ENCODE results near the gene DBX2.
"Not testable (repeated sequence)": the region's sequence is repeated elsewhere in the genome, so short reads cannot be mapped to it uniquely, and the experiment has no call there.

DBX2 gene

DNA sequence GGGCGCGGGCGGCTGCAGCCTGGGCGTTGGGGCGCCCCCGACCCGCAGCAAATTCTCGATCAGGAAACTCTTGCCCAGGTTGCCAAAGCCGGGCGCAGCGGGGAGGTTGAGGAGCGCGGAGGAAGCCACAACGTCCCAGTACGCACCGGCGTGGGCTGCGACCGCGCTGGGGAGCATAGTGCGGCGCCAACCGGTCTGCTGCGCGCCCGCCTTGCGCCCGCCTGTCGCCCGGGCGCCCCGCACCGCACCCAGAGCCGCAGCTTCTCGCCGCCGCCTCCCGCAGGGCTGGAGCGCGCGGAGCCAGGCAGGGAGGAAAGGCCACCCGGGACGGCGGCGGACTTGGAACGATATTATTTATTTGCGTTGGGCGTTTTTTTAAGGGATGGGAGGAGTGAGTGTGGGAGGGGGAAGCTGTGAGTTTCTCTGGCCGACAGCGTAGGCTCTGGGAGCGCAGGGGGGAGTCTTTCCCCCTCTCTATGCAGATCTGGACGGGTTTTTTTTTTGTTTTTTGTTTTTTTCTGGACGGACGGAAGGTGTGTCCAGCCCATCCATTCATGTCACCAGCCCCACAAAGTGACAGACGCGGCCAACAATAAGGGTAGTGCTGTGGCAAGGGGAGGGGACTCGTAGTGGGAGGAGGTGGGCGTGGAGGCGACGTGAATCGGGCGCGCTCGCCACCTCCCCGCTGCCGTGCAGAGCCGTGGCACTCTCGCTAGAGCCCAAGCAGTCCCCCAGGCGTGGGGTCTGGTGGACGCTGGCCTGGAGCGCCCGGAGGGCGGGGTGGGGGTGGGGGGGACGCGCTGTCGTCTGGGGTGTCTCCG lies at the start of gene DBX2:
TSS of gene DBX2 (minus strand) at position 349 of the 821 bp plus-strand sequence. CDS start at position 177, 172 bp downstream.
- DNase-seq, result peak; percentile 22

DNA sequence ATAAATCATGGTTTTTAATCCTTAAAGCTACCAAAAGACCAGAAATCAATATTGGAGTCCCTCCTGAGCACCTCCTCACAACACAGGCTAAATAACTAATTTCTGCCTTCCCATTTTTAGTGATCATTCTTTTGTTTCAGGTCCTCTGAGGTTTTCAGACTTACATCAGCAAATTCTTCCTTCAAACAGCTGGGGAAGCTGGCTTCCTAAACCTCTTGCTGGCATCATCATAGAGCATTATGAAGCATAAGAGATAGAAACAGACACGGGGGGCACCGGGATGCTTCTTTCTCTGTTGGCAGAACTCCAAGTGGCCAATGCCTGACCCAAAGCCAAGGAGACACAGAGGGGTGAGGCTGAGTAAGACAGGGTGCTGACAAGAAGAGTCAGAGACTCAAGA lies 47.9 kb upstream of the DBX2 start:
- DNase-seq, result no peak

DNA sequence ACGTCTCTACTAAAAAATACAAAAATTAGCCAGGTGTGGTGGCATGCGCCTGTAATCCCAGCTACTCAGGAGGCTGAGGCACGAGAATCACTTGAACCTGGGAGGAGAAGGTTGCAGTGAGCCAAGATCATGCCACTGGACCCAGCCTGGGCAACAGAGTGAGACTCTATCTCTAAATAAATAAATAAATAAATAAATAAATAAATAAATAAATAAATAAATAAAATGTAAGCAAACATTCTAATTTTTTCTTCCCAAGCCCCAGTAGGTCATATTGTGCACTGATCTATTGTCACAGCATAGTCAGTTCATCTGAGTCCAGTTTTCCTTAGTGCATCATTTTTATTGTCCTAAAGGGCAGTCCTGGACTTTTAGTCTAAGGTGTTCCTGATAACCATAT lies 44.5 kb upstream of the DBX2 start:
- DNase-seq, result not testable (repeated sequence)

DNA sequence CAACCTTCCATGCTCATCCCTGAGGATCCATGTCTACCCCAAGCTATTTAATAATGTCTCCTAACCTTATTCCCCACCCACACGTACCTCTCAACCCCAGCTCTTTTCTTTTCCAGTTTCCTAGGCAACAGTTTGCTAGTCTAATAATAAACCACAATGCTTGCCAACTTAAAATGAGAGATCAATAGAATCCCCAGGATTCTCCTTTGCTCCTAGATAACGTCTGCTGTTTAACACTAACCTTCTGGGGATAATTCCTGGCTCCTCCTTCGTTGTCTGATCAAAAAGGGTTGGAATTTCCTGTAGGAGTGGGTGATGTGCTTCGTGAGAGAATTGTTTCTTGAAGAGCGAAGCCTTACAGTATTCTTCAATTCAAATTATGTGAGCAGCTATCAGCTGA lies 42.2 kb upstream of the DBX2 start:
- no peak for DNase-seq

DNA sequence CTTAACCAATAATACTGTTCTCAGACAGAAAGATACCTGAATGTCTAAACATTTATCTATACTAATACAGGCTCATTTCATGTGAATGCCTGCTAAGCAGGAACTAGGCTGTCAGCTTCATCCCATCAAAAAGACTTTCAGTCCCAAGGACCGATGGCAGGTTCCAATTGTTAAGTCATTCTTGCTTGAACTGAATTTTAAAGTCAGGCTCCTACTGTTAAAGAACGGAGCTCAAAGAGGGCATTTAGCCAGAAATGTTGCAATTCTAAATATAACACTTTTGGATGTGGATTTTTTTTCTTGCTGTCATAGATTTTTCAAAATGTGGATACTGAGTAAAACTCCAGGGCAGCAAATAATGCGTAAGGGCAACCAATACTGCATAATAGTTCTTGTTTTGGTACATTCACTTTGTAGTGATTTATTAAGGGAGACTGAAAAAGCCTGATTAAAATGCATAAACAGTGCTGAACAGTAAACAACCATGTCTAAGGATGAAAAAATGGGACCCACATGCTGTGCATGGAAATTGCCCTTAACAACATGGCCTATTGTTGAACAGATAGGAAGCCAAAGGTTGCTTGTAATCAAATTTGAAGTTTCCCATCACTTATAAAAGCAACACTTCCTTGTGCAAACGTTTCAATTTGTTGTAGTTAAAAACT lies 38.6 kb upstream of the DBX2 start:
- no peak for DNase-seq

DNA sequence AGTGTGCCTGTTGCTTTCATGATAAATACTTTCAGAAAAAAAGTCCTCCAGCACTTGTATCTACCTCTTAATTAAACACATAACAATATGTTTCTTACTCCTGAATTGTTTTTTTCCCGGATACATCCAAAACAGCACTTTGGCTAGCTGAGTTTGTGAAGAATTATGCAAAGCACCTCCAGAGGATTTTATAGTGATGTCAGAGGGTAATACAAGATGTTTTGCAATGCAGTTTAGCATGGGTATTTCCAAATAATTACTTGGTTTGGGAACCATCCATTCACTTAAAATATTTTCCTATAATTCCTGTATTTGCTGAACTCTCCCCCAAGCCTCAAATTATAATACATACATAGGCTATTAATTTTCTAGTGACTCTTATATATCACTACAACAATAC lies 37.7 kb upstream of the DBX2 start:
- no peak for DNase-seq

DNA sequence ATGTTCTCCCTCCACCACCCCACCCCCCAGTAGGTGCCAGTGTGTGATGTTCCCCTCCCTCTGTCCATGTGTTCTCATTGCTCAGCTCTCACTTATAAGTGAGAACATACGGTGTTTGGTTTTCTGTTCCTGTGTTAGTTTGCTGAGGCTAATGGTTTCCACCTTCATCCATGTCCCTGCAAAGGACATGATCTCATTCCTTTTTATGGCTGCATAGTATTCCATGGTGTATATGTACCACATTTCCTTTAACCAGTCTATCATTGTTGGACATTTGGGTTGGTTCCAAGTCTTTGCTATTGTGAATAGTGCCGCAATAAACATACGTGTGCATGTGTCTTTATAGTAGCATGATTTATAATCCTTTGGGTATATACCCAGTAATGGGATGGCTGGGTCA lies 33.3 kb upstream of the DBX2 start:
- DNase-seq, result not testable (repeated sequence)

DNA sequence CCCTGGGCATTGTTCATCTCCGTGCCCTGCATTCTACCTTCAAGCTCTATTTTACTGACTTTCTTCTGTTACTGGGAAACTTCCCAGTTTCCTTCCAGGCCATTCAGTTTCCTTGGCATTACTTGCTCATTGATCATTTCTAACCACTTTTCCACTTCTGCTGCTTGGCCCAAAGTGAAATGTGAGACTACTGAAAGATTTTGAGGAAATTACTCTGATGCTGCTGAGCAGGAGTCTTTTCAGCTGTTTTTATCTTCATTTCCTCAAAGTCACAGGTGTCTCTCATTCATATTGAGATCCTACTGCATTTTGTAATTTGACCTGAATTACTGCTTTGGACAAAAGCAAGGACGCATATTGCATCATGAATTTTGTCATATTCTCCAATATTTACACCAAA lies 26.4 kb upstream of the DBX2 start:
- no peak for DNase-seq

DNA sequence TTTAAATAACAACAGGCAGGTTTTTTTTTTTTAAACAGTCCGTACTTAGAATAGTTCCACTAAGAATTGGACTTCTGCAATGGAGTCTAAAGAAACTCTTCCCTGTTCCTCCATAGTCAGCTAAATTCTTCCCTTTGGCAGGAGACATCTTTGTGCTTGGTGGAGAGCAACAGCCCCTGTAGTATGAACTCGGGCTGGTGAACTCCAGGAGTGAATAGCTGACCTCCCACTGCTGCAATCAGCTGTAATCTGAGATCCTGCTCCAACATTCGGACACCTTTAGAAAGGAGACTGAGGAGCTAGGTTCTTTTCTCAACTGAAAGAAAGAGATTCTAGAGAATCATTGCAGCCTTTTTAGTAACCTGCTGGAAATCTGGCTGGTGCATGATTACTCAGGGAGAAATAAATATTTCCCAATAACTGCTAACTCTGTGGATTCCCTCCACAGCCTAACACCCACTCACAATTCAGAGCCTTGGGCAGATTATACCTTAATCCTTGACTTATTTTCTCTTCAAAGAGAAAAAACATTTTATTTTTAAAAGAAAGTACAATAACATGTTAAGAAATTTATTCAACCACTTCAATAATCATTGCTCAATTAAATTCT lies 25.6 kb upstream of the DBX2 start:
- DNase-seq, result no peak

DNA sequence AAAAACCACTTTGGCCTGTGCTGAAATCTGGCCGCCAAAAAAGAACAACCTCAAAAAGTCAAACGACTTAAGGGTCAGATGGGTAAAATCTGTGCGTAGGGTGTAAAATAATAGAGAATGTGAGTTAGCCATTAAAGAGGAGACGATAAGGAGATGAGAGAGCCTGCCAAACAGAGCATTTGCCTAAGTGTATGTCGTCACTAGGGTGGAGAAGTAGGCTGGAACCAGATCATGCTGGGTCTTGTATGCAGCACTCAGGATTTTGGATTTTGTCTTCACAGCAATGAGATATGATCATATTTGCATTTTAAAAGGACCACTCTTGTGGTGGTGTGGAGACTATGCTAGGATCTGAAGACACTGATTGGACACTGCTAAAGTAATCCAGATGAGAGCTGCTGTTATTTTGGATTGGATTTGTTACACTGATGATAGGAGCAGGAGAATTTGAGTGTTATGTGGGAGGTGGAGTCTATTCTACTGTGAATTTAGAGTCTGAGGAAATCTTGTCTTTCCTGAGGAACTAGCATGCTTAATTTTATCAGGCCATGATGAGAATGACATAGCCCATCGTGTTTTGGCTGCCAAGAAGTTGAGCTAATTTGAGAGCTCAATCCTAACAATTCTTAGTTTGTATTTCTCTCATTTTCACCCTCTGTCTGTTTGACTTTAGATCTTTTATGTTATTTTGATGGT lies 24.8 kb upstream of the DBX2 start:
- no peak for DNase-seq

DNA sequence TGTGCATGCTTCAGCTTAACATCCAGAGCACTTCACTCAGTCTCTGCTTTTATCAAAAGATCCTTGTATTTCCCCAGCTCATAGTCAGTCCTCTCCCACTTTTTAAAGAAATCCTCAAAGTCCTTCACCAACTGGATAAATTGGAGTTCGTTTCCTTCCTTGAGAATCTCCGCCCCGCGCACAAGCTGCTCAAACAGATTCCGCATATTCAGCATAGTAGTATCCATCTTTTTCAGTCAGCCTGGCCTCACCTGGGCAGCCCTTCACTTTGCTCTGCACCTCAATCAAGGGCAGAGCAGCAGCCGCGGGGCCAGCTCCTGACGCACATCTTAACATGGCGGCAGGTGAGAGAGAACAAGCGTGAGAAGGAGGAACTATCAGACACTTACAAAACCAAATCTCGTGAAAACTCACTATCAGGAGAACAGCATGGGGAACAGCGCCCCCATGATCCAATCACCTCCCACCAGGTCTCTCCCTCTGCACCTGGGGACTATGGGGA lies 14.3 kb upstream of the DBX2 start:
- no peak for DNase-seq

DNA sequence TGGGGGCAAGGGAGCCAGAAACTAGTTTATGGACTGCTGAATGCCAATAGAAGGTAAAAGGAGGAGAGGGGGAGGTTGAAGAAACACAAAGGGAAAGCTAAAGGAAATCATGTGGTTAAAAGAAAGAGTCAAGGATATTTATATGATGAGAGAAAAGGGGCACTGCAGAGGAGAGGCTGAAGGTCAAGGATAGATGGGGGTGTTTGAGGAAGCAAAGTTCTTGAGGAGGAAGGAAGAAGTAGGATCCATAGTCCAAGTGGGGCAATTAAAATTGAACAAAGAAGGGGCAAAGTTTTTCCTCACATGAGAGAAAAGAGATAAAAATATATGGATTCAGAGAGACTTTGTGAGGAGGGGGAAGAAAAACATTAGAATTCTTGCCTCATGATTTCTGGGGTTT lies 10.1 kb upstream of the DBX2 start:
- no peak for DNase-seq

DNA sequence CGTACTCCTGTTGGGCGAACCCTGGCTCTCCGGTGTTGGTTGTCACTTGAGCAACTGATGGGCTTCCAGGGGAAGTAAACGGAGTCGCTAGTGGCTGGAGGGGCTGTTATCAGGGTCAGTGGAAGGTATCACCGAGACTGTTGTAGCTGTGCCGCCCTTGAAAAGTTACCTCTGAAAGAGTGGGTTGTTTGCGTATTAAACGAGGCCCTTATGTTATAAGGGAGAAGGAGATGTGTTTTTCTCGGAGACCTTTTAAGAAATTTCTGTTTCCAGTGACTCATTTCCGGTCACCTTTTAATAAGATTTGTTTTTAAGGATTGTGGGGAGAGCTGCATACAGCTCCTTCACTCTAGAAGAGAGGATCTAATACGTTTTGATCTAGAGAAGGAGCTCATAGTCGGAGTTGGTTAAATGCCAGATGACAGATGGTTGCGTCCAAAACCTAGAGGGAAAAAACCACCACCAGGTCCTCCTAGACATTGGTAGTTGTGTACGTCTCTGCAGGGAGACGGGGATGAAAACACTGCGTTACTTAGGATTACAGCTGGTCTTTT lies 750 bp upstream of the DBX2 start:
- DNase-seq, result no peak

DNA sequence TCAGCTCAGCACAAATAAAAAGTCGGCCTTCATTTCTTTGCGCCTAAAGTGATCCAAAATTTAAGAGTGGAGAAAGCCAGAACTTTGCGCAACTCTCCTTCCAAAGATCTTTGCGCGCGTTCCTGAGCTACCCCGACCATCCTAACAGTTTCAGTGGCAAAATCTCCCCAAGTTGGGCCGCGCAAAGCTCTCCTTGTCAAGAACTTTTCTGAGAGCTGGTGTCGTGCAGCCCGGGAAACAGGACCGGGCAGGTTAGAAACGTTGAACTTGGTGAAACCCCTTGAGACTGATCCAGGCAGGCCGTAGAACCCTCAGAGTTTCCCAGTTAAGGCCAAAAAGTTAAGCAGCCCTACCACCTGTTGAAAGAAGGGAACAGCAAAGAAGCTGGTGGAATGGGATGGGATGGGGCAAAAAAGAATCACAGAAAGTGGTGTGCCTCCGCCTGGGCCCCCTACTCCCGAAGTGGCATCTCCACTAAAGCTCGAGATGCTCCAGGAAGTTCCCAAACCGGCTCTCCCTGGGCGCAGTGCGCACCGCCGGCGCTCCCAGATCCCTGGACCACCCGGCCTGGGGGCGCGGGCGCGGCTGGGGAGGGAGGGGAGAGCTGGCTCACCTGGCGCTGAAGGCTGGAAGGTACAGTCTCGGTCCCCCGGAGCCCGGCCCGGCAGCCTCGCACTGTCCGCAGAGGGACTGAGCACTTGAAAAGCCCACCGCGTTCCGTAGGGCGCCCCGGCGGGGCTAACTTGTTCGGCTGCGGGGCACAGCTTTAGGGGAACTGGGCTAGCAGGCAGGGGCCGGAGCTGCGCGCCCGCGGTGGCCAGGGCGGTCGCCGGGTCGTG lies 768 bp downstream of the DBX2 start:
- peak; percentile 6 for DNase-seq

DNA sequence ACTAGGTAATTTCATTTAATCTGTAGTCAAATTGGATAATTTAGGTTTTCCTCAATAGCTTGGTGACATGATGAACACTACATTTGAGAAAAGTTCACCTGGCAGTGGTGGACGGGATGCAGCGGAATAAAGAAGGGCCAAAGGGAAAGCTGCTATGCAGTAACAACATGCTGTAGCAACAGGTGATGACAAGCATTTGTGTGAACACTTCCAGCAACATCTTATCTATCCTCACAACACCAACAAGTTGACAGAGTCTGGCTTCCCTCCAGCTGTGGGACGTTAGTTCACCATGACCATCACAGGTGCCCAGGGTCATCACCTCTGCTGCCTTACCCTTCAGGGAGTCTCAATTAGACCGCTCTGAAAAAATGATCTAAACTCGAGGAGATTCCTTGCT lies 8.3 kb downstream of the DBX2 start:
- no peak for DNase-seq

DNA sequence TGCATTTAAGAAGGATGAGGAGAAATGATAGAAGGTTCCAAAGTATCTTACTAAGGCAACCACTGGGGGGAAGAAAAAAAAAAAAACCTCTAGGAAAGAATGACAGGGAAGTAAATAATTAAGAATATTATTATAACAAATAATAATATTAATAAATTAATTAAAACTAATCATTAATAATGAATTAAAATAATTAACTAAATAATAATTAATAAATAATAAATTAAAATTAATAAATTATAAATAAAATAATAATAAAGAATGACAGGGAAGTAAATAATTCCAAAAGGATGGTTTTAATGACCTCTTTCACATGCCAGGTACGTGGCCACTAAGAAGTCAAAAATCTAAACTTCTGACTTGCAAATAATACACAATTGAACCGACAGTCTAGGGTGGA lies 9.9 kb downstream of the DBX2 start:
- no peak for DNase-seq

DNA sequence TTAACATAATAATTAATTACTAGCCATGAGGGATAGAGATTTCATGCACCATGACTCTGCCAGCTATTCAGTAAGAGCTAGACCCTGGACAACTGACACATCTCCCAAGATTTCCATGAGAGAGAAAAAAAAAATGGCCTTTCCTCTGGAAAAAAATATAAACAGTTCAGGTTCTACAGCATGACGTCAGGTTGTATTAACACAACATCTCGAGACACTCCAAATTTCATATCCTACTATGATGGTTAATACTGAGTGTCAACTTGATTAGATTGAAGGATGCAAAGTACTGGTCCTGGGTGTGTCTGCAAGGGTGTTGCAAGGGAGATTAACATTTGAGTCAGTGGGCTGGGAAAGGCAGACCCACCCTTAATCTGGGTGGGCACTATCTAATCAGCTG lies 11.1 kb downstream of the DBX2 start:
- no peak for DNase-seq

DNA sequence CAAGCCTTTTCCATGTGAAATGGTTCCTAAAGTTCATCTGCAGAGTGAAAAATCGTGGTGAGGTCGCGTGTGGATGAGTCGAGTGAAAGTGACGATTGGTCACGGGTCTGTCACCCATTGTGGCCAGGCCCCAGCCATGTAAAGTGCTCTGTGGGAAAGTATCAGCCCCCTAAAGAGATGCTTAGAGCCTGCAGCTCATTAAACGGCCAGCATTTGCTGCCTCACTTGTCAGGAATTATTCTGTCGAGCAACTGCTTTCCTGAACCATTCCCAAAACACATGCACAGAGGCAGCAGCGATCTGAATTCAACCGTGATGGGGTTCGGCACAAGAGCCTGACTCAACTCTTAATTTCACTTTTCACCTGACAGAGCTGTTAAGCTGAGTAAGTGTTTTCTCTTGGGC lies 16.0 kb downstream of the DBX2 start:
- no peak for DNase-seq

DNA sequence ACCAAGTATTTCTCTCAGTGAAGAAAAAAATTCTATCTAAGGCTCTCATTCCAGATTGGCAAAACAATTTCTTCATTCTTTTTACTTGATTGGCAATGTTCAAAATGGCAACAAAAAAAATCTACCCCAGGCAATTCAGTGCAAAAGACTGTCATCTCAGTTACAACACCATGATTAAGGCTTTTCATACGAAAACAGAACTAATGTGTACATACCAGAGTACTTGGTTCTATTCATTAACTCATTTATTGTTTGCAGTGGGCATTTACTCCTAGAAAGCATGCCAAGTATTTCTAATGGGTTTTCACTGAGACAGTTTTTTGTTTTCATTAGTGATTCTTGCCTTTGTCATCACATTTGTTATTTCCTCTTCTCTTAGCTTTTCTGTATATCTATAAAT lies 33.0 kb downstream of the DBX2 start:
- DNase-seq, result no peak

DNA sequence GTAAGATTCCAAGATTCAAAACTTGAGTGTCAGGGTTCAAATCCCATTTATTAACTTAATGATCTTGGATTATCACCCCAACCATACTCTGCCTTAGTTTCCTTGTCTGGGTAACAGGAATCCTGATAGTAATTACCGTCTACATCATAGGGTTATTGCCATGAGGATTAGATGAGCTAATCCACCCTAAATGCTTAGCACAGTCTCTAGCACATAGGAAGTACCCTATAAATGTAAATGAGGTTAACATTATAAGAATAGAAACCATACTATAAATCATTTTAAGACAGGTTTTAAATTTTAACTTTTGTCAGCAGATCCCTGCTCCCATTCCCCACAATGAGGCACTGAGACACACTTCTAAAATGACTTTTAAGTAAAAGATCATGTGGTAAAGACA lies 36.5 kb downstream of the DBX2 start:
- no peak for DNase-seq

DNA sequence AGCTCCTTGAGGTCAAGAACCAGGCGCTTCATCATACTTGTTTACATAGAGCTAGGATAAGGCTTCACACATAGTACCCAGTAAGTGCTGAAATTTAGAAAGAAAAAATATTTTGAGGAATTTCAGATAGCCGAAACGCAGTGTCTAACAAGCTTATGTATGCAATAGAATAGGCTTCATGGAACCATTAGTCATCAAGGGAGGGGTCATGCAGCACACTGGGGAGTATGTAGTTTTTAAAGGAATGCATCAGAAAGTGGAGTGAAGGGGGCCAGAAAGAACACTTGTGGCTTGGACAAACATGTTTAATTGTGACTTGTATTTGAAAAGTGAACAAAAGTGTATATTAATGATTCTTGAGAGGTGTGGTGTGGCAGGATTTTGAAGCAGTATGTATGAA lies 38.1 kb downstream of the DBX2 start:
- no peak for DNase-seq

DNA sequence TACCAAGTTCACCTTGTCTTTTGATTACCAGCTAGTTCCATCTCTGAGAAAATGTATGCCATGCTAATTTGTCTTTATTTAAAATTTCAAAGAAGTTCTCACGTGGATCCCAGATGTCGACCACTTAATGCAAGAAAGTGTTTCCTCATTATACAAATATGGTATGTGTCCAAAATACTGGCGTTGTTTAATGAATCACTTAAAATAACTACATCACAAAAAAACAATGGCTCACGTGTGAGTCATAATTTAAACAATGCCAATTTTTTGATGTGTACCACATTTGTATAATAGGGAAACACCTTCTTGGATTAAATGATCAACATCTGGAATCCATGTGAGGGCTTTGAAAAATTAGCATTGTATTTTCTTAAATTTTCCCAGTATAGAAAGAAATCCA lies 40.8 kb downstream of the DBX2 start:
- DNase-seq, result no peak

All from hematopoietic multipotent progenitor cell treated with erythropoietin and hydrocortisone succinate and interleukin-3 and kit ligand, for 4 days (in vitro differentiated cells).